D721Med (cell line): ENCODE data around the gene LANCL2.

Source experiments
- DNase-seq: peaks from one replicate; pipeline ENCODE4 v3.0.0; 2011; ENCODE audit warnings: low spot score; ENCODE audit not compliant: insufficient read length
- FAIRE-seq: peaks from 2 replicates; lab custom pipeline; 2011; peaks lifted over from hg19 to GRCh38; lab: Jason Lieb, UNC
- TF ChIP-seq, protein P1 (sequence below): IDR thresholded peaks from 2 replicates; pipeline ENCODE4 v1.5.1; 2012; ENCODE audit warnings: mild to moderate bottlenecking, control low read depth; ENCODE audit not compliant: insufficient read depth; ENCODE audit errors: missing control alignments

Gene LANCL2

DNA sequence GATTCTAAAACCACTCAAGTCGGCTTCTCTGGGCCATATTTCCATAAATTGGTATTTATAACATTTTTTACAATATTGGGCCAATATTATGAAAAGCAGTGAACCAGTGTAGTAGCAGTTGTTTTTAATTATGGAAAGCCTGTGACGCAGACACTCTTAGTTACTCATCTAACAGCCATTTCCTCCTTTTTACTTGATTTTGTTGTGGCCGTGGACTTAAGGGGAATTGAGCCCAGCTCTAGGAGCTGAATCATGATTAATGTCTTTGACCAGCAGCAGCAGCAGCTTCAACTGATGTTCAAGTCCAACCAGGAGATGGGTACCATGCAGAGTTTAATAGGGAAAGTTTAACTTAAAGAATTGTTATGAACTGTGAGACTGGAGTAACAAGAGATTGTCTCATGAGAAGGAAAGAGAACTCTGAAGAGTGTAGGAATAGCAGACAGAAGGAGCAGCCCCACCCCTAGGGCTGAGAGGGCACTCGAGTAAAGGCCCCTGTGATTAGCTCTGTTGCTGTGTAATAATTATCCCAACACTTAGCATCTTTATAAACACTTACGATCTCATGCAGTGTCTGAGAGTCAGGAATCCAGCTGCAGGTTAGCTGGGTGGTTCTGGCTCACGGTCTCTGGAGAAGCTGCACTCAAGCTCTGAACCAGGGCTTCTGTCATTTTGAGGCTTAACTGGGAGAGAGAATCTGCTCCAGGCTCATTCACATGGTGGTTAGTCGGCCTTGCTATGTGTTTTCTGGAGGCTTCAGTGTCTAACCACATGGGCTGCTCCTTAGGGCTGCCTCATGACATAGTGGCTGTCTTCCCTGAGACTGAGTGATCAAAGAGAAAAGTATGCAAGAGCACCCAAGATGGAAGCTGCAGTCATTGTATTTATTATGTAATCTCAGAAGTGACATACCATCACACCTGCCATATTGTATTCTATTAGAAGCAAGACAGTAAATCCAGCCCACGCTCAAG lies 4.6 kb downstream of the LANCL2 start:
- FAIRE-seq (no peak), DNase-seq (no peak)
- TF ChIP-seq, protein P1, sequence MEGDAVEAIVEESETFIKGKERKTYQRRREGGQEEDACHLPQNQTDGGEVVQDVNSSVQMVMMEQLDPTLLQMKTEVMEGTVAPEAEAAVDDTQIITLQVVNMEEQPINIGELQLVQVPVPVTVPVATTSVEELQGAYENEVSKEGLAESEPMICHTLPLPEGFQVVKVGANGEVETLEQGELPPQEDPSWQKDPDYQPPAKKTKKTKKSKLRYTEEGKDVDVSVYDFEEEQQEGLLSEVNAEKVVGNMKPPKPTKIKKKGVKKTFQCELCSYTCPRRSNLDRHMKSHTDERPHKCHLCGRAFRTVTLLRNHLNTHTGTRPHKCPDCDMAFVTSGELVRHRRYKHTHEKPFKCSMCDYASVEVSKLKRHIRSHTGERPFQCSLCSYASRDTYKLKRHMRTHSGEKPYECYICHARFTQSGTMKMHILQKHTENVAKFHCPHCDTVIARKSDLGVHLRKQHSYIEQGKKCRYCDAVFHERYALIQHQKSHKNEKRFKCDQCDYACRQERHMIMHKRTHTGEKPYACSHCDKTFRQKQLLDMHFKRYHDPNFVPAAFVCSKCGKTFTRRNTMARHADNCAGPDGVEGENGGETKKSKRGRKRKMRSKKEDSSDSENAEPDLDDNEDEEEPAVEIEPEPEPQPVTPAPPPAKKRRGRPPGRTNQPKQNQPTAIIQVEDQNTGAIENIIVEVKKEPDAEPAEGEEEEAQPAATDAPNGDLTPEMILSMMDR: no peak

DNA sequence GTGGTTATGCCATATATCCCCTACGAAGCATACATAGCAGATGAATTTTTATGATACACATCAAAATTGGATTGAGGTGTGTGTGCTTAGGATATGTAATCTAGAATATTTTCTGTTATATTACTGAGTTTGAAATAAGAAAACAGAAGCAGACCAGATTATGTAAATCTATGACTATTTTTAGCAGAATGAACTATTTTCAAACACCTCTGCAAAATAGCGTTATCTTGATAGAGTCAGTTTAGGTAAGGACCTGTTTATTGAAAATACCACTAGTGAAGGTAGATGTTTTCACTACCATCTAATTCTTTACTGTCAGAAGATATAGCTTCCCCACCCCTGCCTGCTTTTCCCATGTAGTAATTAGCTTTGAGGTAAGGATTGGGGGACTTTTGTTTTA lies 9.1 kb downstream of the LANCL2 start:
- TF ChIP-seq, protein P1: no peak
- FAIRE-seq (peak; percentile 21), DNase-seq (no peak)

DNA sequence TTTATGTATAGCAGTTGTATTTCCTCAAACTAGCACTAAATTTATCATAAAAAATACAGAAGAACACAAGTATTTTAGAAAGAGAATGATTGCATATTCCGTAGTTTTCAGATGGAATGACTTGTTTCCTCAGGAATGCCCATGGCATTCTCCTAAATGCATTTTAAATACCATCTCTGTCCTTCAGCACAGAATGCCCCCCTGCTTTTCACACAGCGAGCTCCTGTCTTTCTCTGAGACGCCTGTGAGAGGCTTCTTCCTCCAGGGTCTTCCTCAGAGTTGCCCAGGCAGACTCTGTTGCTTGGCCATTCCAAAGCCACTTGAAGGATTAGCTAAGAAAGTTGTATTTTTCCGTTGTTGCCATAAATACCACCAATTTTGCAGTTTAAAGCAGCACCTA lies 10.1 kb downstream of the LANCL2 start:
- no peak for FAIRE-seq
- no peak for DNase-seq
- TF ChIP-seq, protein P1: no peak

DNA sequence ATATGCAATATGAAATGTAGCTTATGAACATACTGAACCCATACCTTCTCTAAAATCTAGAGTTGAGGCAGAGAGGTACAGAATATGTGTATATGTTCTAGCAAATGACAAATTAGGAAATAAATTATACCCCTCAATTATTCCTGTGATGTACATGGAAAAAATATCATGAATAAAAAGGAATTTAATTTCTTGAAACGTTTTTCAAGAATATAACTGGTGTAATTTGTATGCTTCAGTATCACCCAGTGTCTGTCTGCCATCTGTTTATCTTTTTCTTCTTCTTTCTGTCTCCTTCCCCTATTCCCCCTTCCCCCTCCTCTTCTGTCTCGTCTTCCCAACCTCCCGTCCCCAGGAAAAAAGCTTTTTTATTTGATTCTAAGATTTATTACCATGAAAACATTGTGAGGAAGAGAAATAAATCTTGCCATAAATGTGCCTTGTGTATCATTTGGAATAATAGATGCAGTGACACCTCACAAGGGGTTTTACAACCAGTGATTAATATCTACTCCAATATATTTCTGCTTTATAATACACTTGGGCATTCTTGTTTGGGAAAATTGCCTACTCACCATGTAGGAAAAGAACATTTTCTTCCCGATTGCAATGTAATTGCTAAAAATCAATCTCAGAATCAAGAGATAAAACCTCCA lies 12.2 kb downstream of the LANCL2 start:
- no peak for DNase-seq
- no peak for FAIRE-seq
- TF ChIP-seq, protein P1: no peak

DNA sequence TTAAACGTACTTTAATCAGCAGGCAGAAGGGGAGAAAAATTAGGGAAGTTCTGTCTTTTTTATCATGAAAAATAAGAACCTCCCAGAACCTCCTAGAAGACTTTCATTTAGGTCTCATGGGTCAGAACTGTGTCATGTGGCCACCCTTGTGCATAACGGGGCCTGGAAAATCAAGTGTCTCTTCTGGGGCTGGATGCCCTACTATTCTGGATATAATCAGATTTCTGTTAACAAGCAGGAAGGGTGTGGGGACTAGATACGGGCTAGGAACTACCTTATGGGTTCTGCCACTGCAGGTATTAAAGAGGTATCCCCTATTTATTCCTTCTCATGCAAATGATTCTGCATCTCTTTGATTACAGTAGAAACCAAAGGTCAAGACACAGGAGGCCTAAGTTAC lies 14.1 kb downstream of the LANCL2 start:
- DNase-seq (no peak), FAIRE-seq (no peak)
- TF ChIP-seq, protein P1: no peak

DNA sequence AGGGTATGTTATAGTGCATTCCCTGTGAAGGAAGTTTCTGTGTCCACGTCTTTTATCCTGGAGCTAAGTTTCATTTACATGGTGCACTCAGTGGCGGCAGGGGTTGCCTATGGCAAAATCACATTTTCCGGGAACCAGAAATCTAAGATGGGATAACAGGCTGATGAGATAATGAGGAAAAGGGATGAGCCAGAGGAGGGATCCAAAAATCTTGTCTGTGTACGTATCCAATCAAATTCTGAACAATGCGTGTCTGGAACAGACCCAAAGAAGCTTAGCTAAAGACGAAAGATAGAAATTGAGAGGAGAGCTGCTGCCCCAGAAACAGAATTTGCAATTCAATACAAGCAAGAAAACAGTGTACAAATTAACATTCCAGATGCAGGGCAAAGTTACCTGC lies 16.1 kb downstream of the LANCL2 start:
- DNase-seq: no peak
- FAIRE-seq: no peak
- TF ChIP-seq, protein P1: no peak
